Astrocyte of the spinal cord (primary cell): ENCODE measurements around the gene PROS1.
"Not testable (repeated sequence)": the region's sequence is repeated elsewhere in the genome, so short reads cannot be mapped to it uniquely, and the experiment has no call there.

ENCODE experiments used
- DNase-seq: peaks from one replicate; pipeline ENCODE4 v3.0.0; 2011; ENCODE audit warnings: low read depth, low spot score
- H3K4me3 ChIP-seq: 2 replicates; pipeline ENCODE4 v1.5.1; 2011; ENCODE audit warnings: low read depth, mild to moderate bottlenecking, low read length, moderate library complexity
- in situ Hi-C: cut with HindIII; loops from 2 replicates; pipeline ENCODE4 v1.10.0; 2017; ENCODE audit warnings: low sequenced_read_pairs
- TF ChIP-seq, protein P1 (sequence below): IDR thresholded peaks from 2 replicates; pipeline ENCODE4 v1.5.1; 2012; ENCODE audit warnings: low read depth, mild to moderate bottlenecking, low read length, inconsistent platforms

The PROS1 gene

DNA sequence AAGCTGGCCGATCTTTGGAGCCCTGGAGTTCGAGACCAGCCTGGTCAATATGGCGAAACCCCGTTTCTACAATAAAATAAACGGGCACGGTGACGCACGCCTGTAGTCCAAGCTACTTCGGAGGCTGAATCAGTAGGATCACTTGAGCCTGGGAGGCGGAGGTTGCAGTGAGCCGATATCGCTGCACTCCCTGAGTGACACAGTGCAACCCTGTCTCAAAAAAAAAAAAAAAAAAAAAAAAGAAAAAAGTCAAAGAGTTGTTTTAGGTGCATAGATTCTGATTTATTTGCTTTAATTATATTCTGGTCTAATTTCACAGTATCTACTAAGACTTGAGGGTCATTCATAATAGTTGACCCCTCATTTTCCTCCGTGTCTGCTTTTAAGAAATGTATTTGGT lies 8.0 kb upstream of the PROS1 start:
- in situ Hi-C loops: no loop called here
- no peak overlapping the region for H3K4me3 ChIP-seq
- TF ChIP-seq, protein P1, sequence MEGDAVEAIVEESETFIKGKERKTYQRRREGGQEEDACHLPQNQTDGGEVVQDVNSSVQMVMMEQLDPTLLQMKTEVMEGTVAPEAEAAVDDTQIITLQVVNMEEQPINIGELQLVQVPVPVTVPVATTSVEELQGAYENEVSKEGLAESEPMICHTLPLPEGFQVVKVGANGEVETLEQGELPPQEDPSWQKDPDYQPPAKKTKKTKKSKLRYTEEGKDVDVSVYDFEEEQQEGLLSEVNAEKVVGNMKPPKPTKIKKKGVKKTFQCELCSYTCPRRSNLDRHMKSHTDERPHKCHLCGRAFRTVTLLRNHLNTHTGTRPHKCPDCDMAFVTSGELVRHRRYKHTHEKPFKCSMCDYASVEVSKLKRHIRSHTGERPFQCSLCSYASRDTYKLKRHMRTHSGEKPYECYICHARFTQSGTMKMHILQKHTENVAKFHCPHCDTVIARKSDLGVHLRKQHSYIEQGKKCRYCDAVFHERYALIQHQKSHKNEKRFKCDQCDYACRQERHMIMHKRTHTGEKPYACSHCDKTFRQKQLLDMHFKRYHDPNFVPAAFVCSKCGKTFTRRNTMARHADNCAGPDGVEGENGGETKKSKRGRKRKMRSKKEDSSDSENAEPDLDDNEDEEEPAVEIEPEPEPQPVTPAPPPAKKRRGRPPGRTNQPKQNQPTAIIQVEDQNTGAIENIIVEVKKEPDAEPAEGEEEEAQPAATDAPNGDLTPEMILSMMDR: no peak
- DNase-seq: no peak

DNA sequence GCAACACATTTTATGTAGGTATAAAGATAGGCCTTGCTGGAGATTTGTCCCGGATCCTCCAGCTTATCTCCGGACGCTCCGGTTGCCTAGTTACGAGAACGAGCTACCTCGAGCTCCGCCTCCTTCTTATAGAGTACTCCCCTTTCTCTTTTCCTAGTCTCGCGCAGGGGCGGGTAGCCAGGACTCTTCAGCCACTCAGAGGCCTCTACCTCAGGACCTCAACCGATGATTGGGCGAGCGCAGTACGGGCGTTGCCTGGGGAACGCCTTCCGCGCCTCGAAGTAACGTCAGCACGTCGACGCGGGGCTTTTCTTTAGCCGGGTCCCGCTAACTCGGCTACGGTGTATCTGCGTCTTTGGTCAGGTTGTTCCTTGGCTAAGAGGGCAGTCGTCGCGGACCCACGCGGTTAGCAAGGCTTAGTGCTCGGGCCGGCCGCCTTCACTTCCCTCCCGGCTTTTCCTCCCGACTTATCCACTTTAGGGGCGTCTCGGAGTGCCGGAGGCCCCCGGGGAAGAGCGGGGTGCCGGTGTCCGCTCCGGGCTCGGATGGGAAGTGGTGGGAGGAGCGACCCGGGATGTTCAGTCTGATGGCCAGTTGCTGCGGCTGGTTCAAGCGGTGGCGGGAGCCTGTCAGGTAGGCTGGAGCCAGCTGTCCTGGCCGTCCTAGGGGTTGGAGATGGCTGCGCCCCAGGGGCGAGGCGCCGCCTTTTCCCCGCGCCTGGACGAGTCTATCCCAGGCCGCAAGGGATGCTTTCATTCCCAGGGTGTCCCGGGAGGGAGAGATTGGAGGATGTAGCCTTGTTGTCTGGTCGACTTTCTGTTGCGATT lies 6.4 kb upstream of the PROS1 start, which contains the start of gene ARL13B:
Gene ARL13B (plus strand): TSS at position 306 of the 827 bp plus-strand sequence. CDS start 269 bp downstream, at position 575.
- peak; percentile 99 for DNase-seq
- TF ChIP-seq, protein P1: no peak
- in situ Hi-C loops: no loop called here
- H3K4me3 ChIP-seq: peak within 1 kb of the TSS; percentile 84

DNA sequence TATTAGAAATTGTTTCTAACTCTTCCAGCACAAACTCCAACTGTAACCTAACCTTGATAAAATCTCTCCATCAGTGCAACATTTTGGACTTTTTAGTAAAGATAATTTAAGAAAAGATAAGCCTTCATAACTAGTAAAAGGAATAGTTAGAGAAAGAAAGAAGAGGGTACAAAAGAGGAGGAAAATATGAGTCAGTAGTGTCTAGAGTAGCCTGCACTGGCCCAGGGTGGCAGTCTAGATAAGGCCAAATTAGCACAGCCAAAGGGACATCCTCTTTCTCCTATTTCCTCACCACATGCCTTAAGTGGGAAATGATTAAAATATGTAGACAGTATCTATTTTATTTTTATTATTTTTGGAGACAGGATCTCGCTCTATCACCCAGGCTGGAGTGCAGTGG lies 3.7 kb downstream of the PROS1 start:
- TF ChIP-seq, protein P1: no peak
- H3K4me3 ChIP-seq: no peak overlapping the region
- in situ Hi-C loops: no loop called here
- DNase-seq: no peak

DNA sequence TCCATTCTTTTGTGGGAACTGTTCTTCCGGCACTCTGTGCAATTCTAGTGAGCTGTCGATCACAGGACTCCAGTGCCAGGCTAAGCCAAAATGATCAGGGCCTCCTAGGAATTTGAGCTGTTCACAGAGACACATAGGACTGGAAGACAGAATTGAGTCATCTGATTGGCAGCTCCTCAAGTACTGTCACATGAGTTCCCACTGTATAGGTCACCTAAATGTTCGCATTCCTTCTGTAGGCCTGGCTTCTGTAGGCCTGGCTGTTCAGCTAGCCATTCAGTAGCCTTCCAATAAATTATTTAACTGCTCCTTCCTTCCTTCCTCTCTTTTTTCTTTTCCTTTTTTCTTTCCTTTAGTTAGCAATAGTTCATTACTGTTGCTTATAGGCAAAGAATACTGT lies 4.3 kb downstream of the PROS1 start:
- in situ Hi-C loops: no loop called here
- no peak for DNase-seq
- TF ChIP-seq, protein P1: no peak
- no peak overlapping the region for H3K4me3 ChIP-seq

DNA sequence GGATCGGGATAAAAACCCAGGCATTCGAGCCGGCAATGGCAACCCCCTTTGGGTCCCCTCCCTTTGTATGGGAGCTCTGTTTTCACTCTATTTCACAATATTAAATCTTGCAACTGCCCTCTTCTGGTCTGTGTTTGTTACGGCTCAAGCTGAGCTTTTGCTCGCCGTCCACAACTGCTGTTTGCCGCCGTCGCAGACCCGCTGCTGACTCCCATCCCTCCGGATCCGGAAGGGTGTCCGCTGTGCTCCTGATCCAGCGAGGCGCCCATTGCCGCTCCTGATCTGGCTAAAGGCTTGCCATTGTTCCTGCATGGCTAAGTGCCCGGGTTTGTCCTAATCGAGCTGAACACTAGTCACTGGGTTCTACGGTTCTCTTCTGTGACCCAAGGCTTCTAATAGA lies 8.6 kb downstream of the PROS1 start:
- DNase-seq, in situ Hi-C loops, H3K4me3 ChIP-seq: not testable (repeated sequence)

DNA sequence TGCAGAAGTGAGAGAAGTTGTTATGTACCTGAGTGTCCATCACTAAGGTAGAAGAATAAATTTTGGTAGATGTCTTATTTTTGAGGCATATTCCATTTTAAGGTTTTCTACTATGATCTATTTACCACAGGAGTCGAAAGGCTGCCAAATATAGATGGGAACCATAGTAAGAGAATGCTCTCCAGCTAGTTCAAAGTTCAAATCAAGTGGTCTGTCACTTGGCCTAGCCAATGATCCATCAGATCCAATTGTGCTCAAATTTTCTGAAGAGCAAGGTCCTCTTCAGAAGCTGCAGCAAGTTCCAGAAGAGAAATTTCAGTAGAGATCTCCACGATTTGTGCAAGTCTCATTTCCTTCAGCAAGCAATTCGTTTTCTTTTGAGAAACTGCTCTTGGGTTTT lies 10.9 kb downstream of the PROS1 start:
- TF ChIP-seq, protein P1: no peak
- DNase-seq: no peak
- in situ Hi-C loops: no loop called here
- H3K4me3 ChIP-seq: no peak overlapping the region

DNA sequence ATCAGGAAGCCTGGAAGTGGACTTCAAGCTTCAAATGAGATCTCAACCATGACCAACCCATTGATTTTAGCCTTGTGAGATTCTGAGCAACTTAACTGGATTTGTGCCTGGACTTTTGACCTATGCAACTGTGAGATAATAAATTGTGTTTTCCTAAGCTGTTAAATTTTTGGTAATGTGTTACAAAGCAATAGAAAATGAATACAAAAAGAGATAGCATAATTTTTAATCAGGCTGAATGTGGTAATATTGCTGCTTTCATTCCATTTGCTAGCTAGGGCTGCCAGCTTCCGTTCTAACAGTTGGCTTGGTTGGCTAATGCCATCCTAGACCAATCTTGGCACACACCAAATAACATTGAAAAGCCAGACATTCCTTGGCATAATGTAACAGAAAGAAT lies 12.2 kb downstream of the PROS1 start:
- DNase-seq: no peak
- TF ChIP-seq, protein P1: no peak
- no peak overlapping the region for H3K4me3 ChIP-seq
- in situ Hi-C loops: no loop called here
